Measurements from ENCODE around the gene MYO18A. TPM values are rescaled to one million over a fixed set of nuclear protein-coding genes. Genes with fewer than 3 reads are reported as not detected.

The MYO18A gene
- total and polyA plus RNA-seq, 2 of the 4 experiments (the other 2 are of a cell fraction), result 22.4 to 39.1 TPM

DNA sequence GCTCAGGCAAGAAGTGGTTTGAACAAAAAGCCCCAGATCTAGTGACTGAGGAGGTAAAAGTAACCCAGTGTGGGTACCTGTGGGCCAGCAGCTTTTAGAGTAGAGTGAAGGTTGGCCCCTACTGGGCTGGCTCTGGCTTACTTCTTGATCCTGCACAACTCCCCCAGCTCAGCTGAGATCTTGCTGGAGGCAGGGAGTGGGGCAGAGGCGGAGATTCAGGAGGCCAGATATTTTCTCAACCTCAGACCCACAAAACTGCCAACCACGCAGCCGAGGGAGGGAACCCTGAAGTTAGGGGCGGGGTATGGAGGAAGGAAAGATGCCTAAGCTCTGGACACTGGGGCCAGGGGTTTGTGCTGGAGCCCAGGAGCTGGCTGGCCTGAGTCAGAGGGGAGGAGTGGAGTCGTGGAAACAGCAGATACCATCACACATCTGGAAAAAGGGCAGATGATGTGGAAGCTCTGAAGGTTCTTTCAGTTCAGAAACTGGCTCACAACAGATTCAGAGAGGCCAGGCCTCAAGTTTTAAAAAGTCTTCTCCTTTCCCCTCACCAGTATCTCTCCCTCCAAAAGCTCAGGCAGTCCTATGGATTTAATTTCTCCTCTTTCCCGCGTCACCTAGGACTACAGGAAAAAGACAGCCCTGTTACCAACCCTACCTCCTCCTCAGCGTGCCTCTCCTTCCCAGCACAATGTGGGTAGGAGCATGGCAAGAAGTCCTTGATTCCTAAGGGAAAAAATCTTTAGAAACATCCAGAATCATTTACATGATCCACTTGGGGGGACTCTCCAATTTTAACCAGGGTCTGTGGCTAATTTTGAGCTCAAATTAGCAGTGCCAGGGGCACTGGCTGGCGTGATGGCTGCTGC, 48.1 kb downstream of the MYO18A start:
- POLR2A ChIA-PET (ENCODE audit: unreplicated experiment), result no interaction called here
- peak overlapping the region; percentile 72 for H3K27ac ChIP-seq (ENCODE audit: insufficient read depth, low read length)
- H2AFZ ChIP-seq (replicated peaks; ENCODE audit: low read length, poor library complexity), result peak overlapping the region; percentile 0

More for the DNA sequence above, 48.1 kb downstream of the MYO18A start:
- peaks cover 30% of the 10 kb centered on the region for H3K4me1 ChIP-seq (ENCODE audit: control insufficient read depth, insufficient read depth, low read length)
- H4K5ac ChIP-seq (ENCODE audit: low read depth, low read length), result peak overlapping the region; percentile 72
- peak overlapping the region; percentile 32 to 87 for H4K8ac ChIP-seq (ENCODE audit: low read depth in 2 of 2, low read length in 2 of 2)
- TF ChIP-seq MAZ (IDR thresholded peaks at IDR 0.05; ENCODE audit: borderline replicate concordance, low read depth, low read length) (peak; percentile 30; the same call in 1 of the 2 replicates), SMC3 (IDR thresholded peaks at IDR 0.05; ENCODE audit: low read depth, low read length) (peak; percentile 13; the same call in 1 of the 2 replicates), RFX5 (IDR thresholded peaks at IDR 0.05; ENCODE audit: low read depth, low read length) (no peak)
- ATAC-seq (ENCODE audit: low read depth) (peak; percentile 89), DNase-seq (peak; percentile 86)
- H2BK15ac ChIP-seq (ENCODE audit: low read depth, low read length), result peak overlapping the region; percentile 45; the same call in 2 of the 3 replicates
- intact Hi-C loops (cut with micrococcal nuclease) (no loop called here), dilution Hi-C loops (cut with HindIII; ENCODE audit: low sequenced_read_pairs, unreplicated experiment) (no loop called here), in situ Hi-C loops (cut with MboI; ENCODE audit: low sequenced_read_pairs) (no loop called here)
- H2BK5ac ChIP-seq (ENCODE audit: low read depth, low read length, poor library complexity, severe bottlenecking), result peak overlapping the region; percentile 93
- H3K4me2 ChIP-seq (ENCODE audit: low read depth, low read length), result peak overlapping the region; percentile 63
- H2BK20ac ChIP-seq (ENCODE audit: low read depth, low read length), result peak overlapping the region; percentile 83; the same call in 1 of the 2 replicates
- peak overlapping the region; percentile 98 for H2AK9ac ChIP-seq (replicated peaks; ENCODE audit: low read depth, low read length, poor library complexity)
- peak overlapping the region; percentile 86; the same call in 1 of the 2 replicates for H3K18ac ChIP-seq (ENCODE audit: low read depth, low read length)
- BruUV-seq (replicated peaks), result no TSS peak
- H3K27me3 ChIP-seq (ENCODE audit: control insufficient read depth, insufficient read depth, low read length), result no peaks in the 10 kb centered on the region
- H2AK5ac ChIP-seq (ENCODE audit: low read depth, low read length), result peak overlapping the region; percentile 94
- WGBS, 2 experiments (ENCODE audit: extremely low coverage in 2 of 2, insufficient read length in 1 of 2), result 47% methylated on average over 3 of the region's 9 CpGs; no CpG with 5 or more reads in 1 of the 2 experiments
- H3K36me3 ChIP-seq (ENCODE audit: control insufficient read depth, insufficient read depth, low read length), result 0 out of 2 replicates have a peak, but pooled peaks cover 3% of the 10 kb centered on the region
- CTCF ChIA-PET, result interaction anchor here (0.5 to 3.1 kb wide), 8 partner anchors 8 to 312 kb away, joined by 3 to 18 read pairs (median 4); no protein-coding TSS in a partner anchor
- H3K56ac ChIP-seq (ENCODE audit: extremely low read depth, insufficient read depth, low read length), result peak overlapping the region; percentile 23; the same call in 1 of the 2 replicates
- no peak overlapping the region for H3K4me3 ChIP-seq (ENCODE audit: insufficient read depth, low read depth, low read length)
- peak overlapping the region; percentile 10 for H3K9ac ChIP-seq (ENCODE audit: low read depth, low read length)
- H4K91ac ChIP-seq (ENCODE audit: insufficient read depth, low read depth, low read length), result peak overlapping the region; percentile 85
- H3K14ac ChIP-seq (replicated peaks; ENCODE audit: low read depth, low read length), result peak overlapping the region; percentile 88
- peak overlapping the region; percentile 87 for H2BK120ac ChIP-seq (ENCODE audit: low read depth, low read length)
- H3K9me1 ChIP-seq (ENCODE audit: insufficient read depth, low read length), result peaks cover 43% of the 10 kb centered on the region
- H3K23ac ChIP-seq (ENCODE audit: low read depth, low read length), result peak overlapping the region; percentile 85
- peaks cover 16% of the 10 kb centered on the region for H4K20me1 ChIP-seq (ENCODE audit: insufficient read depth, low read length)
- H3K4ac ChIP-seq (ENCODE audit: low read depth, low read length), result peak overlapping the region; percentile 89
- H3K9me3 ChIP-seq (ENCODE audit: control insufficient read depth, insufficient read depth, low read length), result no peaks in the 10 kb centered on the region
- H3K79me1 ChIP-seq (ENCODE audit: low read depth in 1 of 2, low read length in 2 of 2), result peaks cover 45 to 80% of the 10 kb centered on the region in 2 experiments

All from IMR-90 (cell line).